GM12873 (cell line): ENCODE measurements around the gene COQ10A.
A peak's percentile ranks its signal among the peaks of the same experiment; 100 is the strongest.

ENCODE experiments used
- CTCF ChIP-seq: IDR thresholded peaks from 2 replicates; pipeline ENCODE4 v1.5.1; 2012; ENCODE audit warnings: low read depth, mild to moderate bottlenecking, moderate library complexity, low read length, control low read depth; ENCODE audit not compliant: insufficient read depth; ENCODE audit errors: missing control alignments

The COQ10A gene

GRCh38 chr12:56262955-56263354 lies 3.8 kb upstream of the COQ10A start:
- peak; percentile 20 for TF ChIP-seq CTCF

GRCh38 chr12:56267443-56268071 lies 815 bp downstream of the COQ10A start:
- no peak for TF ChIP-seq CTCF

- TF ChIP-seq CTCF = peak; percentile 58
Observed at GRCh38 chr12:56271031-56271430, 4.3 kb downstream of the COQ10A start.

- no peak for TF ChIP-seq CTCF
Observed at GRCh38 chr12:56274299-56274698, 7.6 kb downstream of the COQ10A start.

- no peak for TF ChIP-seq CTCF
Observed at GRCh38 chr12:56278905-56279304, 12.2 kb downstream of the COQ10A start.

- TF ChIP-seq CTCF = no peak
Observed at GRCh38 chr12:56280849-56281248, 14.1 kb downstream of the COQ10A start.

GRCh38 chr12:56282030-56282429 lies 15.3 kb downstream of the COQ10A start:
- no peak for TF ChIP-seq CTCF

GRCh38 chr12:56282579-56282978 lies 15.8 kb downstream of the COQ10A start:
- TF ChIP-seq CTCF = no peak
